GM21576 (cell line): ENCODE measurements around the gene IL1R1.

Experiments
- ATAC-seq: cut with Tn5 transposase; IDR thresholded peaks from one replicate; pipeline ENCODE4 v1.9.1; 2021; ENCODE audit warnings: mild to moderate bottlenecking, moderate library complexity; ENCODE audit not compliant: unreplicated experiment

The IL1R1 gene

DNA sequence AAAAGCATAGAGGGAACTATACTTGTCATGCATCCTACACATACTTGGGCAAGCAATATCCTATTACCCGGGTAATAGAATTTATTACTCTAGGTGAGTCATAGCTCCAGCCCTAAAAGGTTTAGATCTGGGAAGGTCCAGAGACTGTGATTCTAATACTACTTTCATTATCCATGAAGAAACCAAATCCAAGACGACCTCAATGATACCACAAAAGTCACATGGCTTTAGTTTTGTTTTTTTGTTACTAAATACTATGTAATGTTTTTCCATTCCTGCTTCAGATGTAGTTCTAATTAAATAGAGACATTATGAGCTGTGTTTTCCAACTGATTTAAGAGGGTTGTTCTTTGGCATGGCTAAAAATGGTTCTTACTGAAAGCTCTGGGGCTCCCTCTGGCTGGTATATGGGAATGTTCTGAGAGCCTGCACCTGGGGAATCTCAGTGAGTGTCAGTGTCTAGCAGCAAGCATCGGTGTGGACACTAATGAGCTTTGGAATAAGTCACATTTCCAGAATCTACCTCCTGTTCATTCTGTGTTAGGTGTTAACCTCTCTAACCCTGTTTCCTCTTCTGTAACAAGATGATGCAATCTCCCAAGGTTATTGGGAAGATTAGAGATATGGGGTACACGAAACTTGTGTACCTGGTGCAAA lies 23.8 kb downstream of the IL1R1 start:
- ATAC-seq = no peak

- no peak for ATAC-seq
Measured at GRCh38 chr2:102168026-102168771, 25.7 kb downstream of the IL1R1 start.

GRCh38 chr2:102171946-102172345 lies 29.4 kb downstream of the IL1R1 start:
- ATAC-seq = no peak

DNA sequence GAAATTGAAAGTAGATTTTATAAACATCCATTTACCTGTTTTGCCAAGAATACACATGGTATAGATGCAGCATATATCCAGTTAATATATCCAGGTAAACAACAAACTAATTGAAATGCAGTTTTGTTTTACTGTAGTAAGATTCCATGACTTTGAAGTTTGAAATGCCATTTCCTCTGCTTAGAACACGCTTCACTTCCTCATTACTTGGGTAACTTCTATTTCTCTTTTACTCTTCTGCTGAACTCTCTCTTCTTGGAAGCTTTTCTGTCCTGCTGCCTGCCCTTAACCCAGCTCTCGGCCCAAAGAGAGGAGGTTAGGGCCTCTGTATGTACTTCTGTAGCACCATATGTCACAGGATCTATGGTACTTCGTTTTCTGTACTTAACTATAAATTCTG lies 30.2 kb downstream of the IL1R1 start:
- no peak for ATAC-seq

DNA sequence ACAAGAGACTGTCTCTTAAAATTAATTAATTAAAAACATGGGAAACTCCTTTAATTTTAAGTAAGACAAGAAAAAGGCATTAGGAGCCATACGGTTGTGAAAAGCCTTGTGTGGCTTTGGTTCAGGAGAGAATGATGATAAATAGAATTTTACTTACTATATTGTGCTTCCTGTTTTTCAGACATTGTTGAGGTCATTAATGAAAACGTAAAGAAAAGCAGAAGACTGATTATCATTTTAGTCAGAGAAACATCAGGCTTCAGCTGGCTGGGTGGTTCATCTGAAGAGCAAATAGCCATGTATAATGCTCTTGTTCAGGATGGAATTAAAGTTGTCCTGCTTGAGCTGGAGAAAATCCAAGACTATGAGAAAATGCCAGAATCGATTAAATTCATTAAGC lies 33.6 kb downstream of the IL1R1 start:
- ATAC-seq = no peak

GRCh38 chr2:102177814-102178478 lies 35.4 kb downstream of the IL1R1 start:
- ATAC-seq = no peak

DNA sequence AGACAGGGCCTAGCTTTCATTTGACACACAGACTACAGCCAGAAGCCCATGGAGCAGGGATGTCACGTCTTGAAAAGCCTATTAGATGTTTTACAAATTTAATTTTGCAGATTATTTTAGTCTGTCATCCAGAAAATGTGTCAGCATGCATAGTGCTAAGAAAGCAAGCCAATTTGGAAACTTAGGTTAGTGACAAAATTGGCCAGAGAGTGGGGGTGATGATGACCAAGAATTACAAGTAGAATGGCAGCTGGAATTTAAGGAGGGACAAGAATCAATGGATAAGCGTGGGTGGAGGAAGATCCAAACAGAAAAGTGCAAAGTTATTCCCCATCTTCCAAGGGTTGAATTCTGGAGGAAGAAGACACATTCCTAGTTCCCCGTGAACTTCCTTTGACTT lies 36.5 kb downstream of the IL1R1 start:
- ATAC-seq = no peak

GRCh38 chr2:102179788-102180686 lies 37.5 kb downstream of the IL1R1 start:
- no peak for ATAC-seq

- no peak for ATAC-seq
Measured at GRCh38 chr2:102180687-102180999, 38.1 kb downstream of the IL1R1 start.

GRCh38 chr2:102181376-102181775 lies 38.8 kb downstream of the IL1R1 start:
- ATAC-seq = no peak

- ATAC-seq = no peak
Measured at GRCh38 chr2:102181919-102182635, 39.5 kb downstream of the IL1R1 start.

DNA sequence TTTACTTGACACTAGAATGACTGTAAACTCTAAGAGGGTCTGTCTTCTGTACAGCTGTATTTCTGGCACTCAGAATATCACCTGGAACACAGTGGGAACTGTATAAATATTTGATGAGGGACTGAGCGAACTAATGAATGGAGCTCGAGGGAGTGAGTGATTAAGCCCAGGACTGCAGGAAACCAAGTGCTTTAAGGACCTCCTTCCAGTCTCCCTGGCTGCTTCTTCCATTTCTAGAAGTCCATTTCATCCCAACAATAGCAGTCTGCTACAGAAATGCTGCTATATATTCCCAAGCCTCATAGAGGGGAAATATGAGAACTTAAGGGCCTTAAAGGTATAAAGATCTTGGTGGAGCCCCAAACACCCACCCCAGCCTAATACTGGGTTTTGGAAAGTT lies 41.5 kb downstream of the IL1R1 start:
- ATAC-seq = no peak

DNA sequence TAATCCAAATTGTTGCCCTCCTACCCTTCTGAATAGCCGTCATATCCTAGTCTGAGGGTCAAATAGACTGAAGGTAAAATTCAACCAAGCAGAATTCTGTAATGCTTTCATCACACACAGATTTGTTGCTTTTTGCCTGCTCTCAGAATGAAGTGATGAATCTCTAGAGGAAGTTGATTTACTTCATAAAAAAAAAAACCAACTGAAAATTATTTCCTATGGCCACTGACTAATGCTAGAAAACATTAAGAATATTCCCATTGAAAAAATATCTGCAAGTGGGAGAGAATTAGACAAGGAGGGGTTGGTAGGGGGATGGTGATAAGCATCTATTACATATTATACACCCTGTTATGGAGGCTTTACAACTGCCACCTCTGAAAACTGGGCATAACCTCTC lies 42.0 kb downstream of the IL1R1 start:
- ATAC-seq = no peak

GRCh38 chr2:102185347-102185746 lies 42.8 kb downstream of the IL1R1 start:
- ATAC-seq = no peak

- ATAC-seq = no peak
Measured at GRCh38 chr2:102186791-102187495, 44.4 kb downstream of the IL1R1 start, which contains the start of gene IL1RL2. Gene IL1RL2 (plus strand): TSS chr2:102187023. CDS start chr2:102187868, 845 bp downstream.

DNA sequence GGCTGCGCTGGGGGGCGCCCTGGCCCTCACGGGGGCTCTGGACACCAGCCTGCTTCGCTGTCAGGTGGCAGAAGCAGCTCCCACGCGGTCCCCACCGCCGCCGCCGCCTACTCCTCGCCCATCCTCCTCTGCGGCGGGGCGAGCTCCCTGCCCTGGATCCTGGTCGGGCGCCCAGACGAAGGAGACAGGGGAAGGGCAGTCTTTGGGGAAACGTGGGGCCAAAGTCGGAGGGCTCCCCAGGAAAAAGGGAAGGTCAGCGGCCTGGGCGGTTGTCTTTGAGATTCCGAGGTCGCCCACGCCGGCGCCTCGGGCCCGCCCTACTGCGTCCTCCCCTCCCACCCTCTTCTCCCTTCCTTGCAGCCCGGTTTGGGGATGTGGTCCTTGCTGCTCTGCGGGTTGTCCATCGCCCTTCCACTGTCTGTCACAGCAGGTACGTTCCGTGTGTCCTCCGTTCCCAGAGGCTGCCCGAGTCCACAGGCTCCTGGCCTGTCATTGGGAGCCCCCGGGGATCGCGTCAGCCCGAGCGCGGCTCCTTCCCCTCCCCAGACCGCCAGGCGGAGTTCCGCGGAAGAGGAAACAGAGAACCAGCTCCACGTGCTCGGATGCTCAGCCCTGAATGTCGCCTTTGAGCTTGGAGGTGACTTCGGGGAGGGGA lies 45.1 kb downstream of the IL1R1 start:
- ATAC-seq = no peak

DNA sequence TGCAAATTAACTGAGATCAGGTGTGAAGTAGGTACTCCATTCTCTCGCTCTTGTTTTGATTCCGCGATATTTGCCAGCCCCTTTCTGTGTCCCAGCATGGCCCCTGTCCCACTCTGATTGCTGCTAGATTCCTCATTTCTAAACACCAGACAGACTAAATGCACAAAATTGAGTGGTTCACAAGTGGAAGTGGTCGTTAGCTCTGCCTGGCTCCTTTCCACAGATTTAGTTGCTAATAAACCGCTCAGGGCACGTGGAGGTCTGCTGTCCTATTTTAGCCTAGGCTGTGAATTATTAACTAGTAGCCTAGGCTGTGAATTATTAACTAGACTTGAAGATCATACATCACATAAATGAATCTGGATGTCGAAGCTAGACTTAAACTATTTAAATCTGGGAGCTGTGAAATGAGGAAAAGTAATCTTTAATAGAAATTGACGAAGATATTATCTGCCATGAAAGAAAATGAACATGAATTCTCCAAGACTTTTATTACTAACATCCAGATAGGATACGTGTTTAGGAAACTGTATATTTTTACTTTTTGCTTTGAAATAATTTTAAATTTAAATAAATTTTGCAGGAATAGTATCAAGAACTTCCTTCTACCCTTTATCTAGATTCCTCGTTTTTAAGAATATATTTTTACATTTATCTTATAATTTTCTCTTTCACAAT lies 48.0 kb downstream of the IL1R1 start:
- no peak for ATAC-seq

GRCh38 chr2:102191501-102191900 lies 49.0 kb downstream of the IL1R1 start:
- ATAC-seq = no peak

- no peak for ATAC-seq
Measured at GRCh38 chr2:102193074-102193473, 50.5 kb downstream of the IL1R1 start.
